ENCODE measurements around the gene MAP3K20.

DNA sequence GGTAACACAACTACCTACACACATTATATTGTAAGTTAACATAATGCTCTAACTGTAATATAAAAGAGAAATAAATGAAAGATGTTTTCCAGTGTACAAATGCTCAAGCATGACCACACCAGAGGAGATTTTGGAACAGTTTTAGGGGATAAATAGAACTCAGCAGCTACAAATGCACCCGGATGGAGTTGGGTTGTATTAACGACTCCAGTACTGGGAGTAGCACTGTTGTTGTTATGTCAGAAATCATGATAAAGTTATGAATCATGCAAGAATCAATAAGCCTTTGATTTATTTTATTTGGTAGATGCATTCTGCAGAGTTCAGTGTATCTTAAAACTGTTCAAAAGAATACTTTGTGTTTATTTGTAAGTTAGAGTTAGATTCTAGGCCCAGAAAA, 126.9 kb downstream of the MAP3K20 start:
- TF ChIP-seq BCL11A (IDR thresholded peaks at IDR 0.05; ENCODE audit: low read depth in 2 of 2, low read length in 2 of 2) (no peak), RBBP5 (IDR thresholded peaks at IDR 0.05; ENCODE audit: borderline replicate concordance, low read depth, low read length) (no peak), RNF2 (IDR thresholded peaks at IDR 0.05; ENCODE audit: borderline replicate concordance, low read depth, low read length, missing control alignments, poor library complexity, severe bottlenecking) (no peak)

Measured in H1 (cell line).